GM18508 (cell line): ENCODE data around the gene SLC25A22.

Experiments used
- ATAC-seq: cut with Tn5 transposase; IDR thresholded peaks from one replicate; pipeline ENCODE4 v1.9.1; 2021; ENCODE audit warnings: moderate number of reproducible peaks; ENCODE audit not compliant: insufficient read depth, unreplicated experiment

SLC25A22 gene

GRCh38 chr11:824292-824880 is 26.3 kb upstream of the SLC25A22 start:
- ATAC-seq, result no peak

- no peak for ATAC-seq
Observed at GRCh38 chr11:823441-824291, 25.6 kb upstream of the SLC25A22 start.

GRCh38 chr11:821512-822371 is 23.7 kb upstream of the SLC25A22 start:
- ATAC-seq, result no peak

- no peak for ATAC-seq
Observed at GRCh38 chr11:820655-821511, 22.8 kb upstream of the SLC25A22 start.

- no peak for ATAC-seq
Observed at GRCh38 chr11:819943-820649, 22.0 kb upstream of the SLC25A22 start.

GRCh38 chr11:819129-819931 is 21.2 kb upstream of the SLC25A22 start:
- no peak for ATAC-seq

- no peak for ATAC-seq
Observed at GRCh38 chr11:818396-819128, 20.5 kb upstream of the SLC25A22 start, which contains the start of gene PNPLA2. PNPLA2 (plus strand) TSS chr11:818914; CDS start chr11:819719, 805 bp downstream.

- no peak for ATAC-seq
Observed at GRCh38 chr11:816433-816779, 18.3 kb upstream of the SLC25A22 start.

- ATAC-seq, result no peak
Observed at GRCh38 chr11:815675-816432, 17.8 kb upstream of the SLC25A22 start.

GRCh38 chr11:813456-814096 is 15.5 kb upstream of the SLC25A22 start:
- no peak for ATAC-seq

GRCh38 chr11:813072-813455 is 15.0 kb upstream of the SLC25A22 start:
- ATAC-seq, result no peak

- ATAC-seq, result no peak
Observed at GRCh38 chr11:812390-812789, 14.3 kb upstream of the SLC25A22 start.

- no peak for ATAC-seq
Observed at GRCh38 chr11:811446-812245, 13.6 kb upstream of the SLC25A22 start.

- no peak for ATAC-seq
Observed at GRCh38 chr11:810040-810567, 12.0 kb upstream of the SLC25A22 start.

- ATAC-seq, result no peak
Observed at GRCh38 chr11:809287-810039, 11.4 kb upstream of the SLC25A22 start, which contains the start of gene RPLP2. RPLP2 (plus strand) TSS chr11:809967; CDS start chr11:810235, 268 bp downstream.
